GM10266 (cell line): Measurements from ENCODE around the gene BCKDHA.
A peak's percentile ranks its signal among the peaks of the same experiment; 100 is the strongest.
"Not testable (repeated sequence)": the region's sequence is repeated elsewhere in the genome, so short reads cannot be mapped to it uniquely, and the experiment has no call there.

ENCODE experiments used
- DNase-seq: peaks from one replicate; pipeline ENCODE4 v3.0.0; 2012; ENCODE audit errors: extremely low spot score
- TF ChIP-seq, protein P1 (sequence below): IDR thresholded peaks from 2 replicates; pipeline ENCODE4 v1.5.1; 2012; ENCODE audit warnings: mild to moderate bottlenecking, low read depth; ENCODE audit not compliant: control insufficient read depth, insufficient read depth; ENCODE audit errors: missing control alignments

Gene BCKDHA

DNA sequence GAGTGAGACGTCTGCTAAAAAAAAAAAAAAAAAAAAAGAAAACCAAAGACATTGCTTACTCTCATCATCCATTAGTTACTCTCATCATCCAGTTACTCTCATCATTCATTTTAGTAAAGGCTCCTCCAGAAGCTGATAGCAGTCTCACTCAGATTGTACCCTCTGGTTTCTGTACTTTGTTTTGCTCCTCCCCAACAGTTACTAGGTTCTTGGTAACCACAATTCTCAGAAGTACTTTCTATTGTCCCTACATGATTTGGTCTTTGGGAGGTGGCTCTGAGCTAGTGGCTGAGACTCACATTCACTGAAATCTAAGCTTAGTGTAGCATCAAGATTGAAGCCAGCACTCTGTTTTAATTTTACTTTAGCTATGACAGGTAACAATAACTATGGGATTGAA, 59.6 kb downstream of the BCKDHA start:
- TF ChIP-seq, protein P1, sequence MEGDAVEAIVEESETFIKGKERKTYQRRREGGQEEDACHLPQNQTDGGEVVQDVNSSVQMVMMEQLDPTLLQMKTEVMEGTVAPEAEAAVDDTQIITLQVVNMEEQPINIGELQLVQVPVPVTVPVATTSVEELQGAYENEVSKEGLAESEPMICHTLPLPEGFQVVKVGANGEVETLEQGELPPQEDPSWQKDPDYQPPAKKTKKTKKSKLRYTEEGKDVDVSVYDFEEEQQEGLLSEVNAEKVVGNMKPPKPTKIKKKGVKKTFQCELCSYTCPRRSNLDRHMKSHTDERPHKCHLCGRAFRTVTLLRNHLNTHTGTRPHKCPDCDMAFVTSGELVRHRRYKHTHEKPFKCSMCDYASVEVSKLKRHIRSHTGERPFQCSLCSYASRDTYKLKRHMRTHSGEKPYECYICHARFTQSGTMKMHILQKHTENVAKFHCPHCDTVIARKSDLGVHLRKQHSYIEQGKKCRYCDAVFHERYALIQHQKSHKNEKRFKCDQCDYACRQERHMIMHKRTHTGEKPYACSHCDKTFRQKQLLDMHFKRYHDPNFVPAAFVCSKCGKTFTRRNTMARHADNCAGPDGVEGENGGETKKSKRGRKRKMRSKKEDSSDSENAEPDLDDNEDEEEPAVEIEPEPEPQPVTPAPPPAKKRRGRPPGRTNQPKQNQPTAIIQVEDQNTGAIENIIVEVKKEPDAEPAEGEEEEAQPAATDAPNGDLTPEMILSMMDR: no peak
- peak; percentile 55 for DNase-seq

DNA sequence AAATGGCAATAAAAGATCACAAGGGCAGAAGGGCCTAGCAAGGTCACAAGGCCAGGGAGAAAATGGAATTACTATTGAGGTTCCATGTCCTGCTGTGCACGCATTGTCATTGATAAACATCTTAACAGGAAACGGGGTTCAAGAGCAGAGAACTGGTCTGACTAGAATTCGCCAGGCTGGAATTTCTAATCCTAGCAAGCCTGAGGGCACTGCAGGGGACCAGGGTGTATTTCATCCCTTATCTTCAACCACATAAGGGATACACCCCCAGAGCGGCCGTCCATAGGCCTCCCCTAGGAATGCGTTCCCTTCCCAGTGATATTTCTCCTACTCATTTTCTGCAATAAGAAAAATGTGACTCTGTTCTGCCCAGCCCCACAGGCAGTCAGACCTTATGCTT, 64.9 kb downstream of the BCKDHA start:
- TF ChIP-seq, protein P1: no peak
- DNase-seq: no peak

DNA sequence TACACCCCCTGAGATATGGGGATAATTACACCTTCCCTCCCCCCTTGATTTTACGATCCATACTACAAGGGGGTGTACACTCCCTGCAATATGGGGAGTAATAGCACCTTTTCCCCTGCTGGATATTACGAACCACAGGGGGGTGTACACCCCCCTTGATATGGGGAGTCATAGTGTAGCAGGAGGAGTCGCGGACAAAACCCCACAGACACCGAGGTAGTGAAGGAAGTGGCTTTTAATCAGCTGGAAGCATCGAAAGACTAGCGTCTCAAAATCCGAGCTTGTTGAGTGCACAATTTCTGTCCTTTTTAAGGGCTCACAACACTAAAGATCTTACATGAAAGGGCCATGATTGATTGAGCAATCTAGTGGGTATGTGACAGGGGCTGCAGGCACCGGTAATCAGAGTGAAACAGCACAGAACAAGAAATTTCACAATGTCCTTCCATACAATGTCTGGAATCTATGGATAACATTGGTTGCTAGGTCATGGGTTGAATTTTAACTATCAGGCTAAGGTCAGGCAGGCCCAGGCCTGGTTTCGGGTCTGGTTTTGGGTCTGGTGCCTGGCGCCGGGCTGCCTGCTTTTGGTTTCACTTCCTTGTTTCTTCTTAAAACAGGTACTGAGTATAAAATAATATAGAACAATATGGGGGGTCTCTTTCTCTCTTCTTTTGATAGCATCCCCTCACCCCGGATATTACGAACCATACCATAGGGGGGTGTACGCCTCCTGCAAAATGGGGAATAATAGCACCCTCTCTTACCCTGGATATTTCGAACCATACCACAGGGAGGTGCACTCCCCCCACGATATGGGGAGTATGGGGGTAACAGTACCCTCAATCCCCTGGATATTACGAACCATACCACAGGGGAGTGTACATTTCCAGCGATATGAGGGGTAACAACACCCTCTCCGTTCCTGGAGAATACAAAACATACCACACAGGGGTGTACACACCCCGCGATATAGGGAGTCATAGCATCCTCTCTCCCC, 65.9 kb downstream of the BCKDHA start:
- DNase-seq: not testable (repeated sequence)
